Measurements from ENCODE around the gene FEM1A. TPM values are rescaled to one million over a fixed set of nuclear protein-coding genes. Genes with fewer than 3 reads are reported as not detected.

The FEM1A gene
- total RNA-seq, 1 donor from 2014 or later, result 12.0 TPM

DNA sequence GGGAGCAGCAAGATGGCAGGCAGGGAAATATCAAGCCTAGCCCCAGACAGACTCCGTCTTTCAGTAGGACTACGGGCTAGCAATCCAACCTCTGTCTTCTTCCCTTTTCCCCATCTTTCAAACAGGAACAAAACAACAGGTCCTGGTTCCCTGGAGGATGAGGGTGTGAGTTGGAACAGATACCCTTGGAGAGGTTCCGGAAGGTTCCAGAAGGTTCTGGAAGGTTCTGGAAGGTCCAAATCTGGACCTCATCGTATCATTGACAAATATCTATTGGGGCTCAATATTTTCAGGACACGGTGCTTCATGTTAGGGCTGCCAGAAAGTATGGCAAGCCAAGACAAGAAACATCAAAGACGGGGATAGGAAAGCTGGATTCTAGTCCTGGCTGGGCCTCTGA, 28.5 kb upstream of the FEM1A start:
- peaks cover 3% of the 10 kb centered on the region for H3K4me1 Mint-ChIP-seq (ENCODE audit: unreplicated experiment)
- H3K4me3 Mint-ChIP-seq (ENCODE audit: unreplicated experiment), result no peak overlapping the region

DNA sequence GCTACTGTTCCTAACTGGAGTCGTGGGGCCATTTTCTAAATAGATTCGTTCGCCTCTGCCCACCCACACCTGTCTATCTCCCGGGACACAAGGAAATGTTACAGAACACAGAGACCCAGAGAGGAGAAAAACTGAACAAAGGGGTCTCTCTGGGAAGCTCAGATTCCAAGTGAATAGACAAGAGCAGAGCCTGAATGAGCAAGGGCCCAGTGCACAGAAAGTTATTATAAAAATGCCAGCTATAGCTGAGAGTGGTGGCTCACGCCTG, 27.2 kb upstream of the FEM1A start:
- TF ChIP-seq, protein P1, sequence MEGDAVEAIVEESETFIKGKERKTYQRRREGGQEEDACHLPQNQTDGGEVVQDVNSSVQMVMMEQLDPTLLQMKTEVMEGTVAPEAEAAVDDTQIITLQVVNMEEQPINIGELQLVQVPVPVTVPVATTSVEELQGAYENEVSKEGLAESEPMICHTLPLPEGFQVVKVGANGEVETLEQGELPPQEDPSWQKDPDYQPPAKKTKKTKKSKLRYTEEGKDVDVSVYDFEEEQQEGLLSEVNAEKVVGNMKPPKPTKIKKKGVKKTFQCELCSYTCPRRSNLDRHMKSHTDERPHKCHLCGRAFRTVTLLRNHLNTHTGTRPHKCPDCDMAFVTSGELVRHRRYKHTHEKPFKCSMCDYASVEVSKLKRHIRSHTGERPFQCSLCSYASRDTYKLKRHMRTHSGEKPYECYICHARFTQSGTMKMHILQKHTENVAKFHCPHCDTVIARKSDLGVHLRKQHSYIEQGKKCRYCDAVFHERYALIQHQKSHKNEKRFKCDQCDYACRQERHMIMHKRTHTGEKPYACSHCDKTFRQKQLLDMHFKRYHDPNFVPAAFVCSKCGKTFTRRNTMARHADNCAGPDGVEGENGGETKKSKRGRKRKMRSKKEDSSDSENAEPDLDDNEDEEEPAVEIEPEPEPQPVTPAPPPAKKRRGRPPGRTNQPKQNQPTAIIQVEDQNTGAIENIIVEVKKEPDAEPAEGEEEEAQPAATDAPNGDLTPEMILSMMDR (IDR thresholded peaks at IDR 0.05), result no peak
- no peak for DNase-seq (ENCODE audit: extremely low spot score, unreplicated experiment)
- no peak overlapping the region for H3K27ac Mint-ChIP-seq (ENCODE audit: unreplicated experiment)
- H3K36me3 Mint-ChIP-seq (ENCODE audit: unreplicated experiment), result no peaks in the 10 kb centered on the region
- peaks cover 3% of the 10 kb centered on the region for H3K4me1 Mint-ChIP-seq (ENCODE audit: unreplicated experiment)
- H3K9me3 Mint-ChIP-seq (ENCODE audit: unreplicated experiment), result no peaks in the 10 kb centered on the region
- H3K4me3 Mint-ChIP-seq (ENCODE audit: unreplicated experiment), result no peak overlapping the region
- H3K27me3 Mint-ChIP-seq (ENCODE audit: unreplicated experiment), result peaks cover 24% of the 10 kb centered on the region

More for the DNA sequence above, 28.5 kb upstream of the FEM1A start:
- no peak for DNase-seq (ENCODE audit: extremely low spot score, unreplicated experiment)
- TF ChIP-seq, protein P1 (IDR thresholded peaks at IDR 0.05), result no peak
- Mint-ChIP-seq H3K27me3 (ENCODE audit: unreplicated experiment) (peaks cover 27% of the 10 kb centered on the region), H3K36me3 (ENCODE audit: unreplicated experiment) (no peaks in the 10 kb centered on the region), H3K27ac (ENCODE audit: unreplicated experiment) (no peak overlapping the region), H3K9me3 (ENCODE audit: unreplicated experiment) (no peaks in the 10 kb centered on the region)

DNA sequence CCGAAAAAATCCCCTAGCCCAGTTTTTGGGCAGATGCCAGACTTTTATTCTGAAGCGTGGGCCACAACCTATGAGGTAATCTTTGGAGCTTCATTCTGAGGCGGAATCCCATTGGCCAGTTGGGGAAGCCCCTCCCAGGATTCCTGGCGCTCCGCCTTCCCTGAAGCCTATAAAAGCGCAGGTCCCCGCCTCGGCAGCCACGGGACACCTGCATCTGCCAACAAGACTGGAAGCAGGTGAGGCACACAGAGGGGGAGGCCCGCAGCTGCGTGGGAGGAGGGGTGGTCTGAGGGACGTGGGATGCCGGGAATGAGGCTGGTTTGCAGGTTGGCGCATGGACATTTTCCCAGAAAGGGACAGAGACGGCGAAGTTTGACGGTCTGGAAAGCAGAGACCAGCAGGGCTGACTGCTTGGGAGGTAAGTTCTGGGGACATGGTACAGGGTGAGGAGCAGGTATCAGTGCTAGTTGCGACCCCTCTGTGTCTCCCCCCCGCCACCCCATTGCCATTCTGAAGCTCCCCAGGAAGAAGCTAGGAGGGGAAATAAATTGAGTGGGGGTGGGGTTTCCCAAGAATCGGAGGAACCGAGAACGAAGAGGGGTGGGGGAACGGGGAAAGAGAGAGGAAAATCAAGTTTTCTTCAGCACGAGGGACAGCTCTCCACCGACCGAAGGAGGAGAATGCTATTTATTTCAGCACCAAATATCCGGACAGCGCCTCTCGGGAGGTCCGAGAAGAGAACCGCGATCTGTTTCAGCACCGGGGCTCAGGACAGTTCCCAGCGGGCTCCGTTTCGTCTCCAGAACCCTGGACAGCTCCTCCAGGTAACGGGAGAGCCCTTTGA, 22.4 kb upstream of the FEM1A start:
- Mint-ChIP-seq H3K27me3 (ENCODE audit: unreplicated experiment) (peaks cover 17% of the 10 kb centered on the region), H3K9me3 (ENCODE audit: unreplicated experiment) (peaks cover 4% of the 10 kb centered on the region), H3K27ac (ENCODE audit: unreplicated experiment) (no peak overlapping the region), H3K4me3 (ENCODE audit: unreplicated experiment) (no peak overlapping the region), H3K4me1 (ENCODE audit: unreplicated experiment) (peaks cover 3% of the 10 kb centered on the region), H3K36me3 (ENCODE audit: unreplicated experiment) (no peaks in the 10 kb centered on the region)
- TF ChIP-seq, protein P1 (IDR thresholded peaks at IDR 0.05), result no peak
- DNase-seq (ENCODE audit: extremely low spot score, unreplicated experiment), result peak; percentile 92

DNA sequence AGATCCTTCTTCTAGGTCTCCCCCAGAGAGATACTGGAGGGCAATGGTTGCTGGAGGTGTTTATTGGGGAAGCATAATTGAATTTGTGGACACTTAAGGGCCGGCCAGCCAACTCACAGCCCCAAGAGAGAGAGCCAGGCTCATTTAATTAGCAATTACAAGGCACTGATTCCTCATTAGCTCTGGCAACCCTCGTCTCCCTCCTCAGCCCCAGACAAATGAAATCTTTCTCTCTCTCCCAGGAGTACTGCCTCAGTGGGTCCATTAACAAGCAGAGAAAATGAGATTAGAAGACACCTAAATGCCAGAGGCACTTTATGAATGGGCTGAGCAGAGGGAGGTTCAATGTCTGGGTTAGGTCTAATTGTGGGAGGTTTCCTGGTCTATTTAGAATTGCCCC, 19.0 kb upstream of the FEM1A start:
- Mint-ChIP-seq H3K36me3 (ENCODE audit: unreplicated experiment) (no peaks in the 10 kb centered on the region), H3K27me3 (ENCODE audit: unreplicated experiment) (peaks cover 23% of the 10 kb centered on the region), H3K9me3 (ENCODE audit: unreplicated experiment) (peaks cover 4% of the 10 kb centered on the region), H3K4me3 (ENCODE audit: unreplicated experiment) (no peak overlapping the region), H3K27ac (ENCODE audit: unreplicated experiment) (no peak overlapping the region), H3K4me1 (ENCODE audit: unreplicated experiment) (peaks cover 3% of the 10 kb centered on the region)
- DNase-seq (ENCODE audit: extremely low spot score, unreplicated experiment), result no peak
- TF ChIP-seq, protein P1 (IDR thresholded peaks at IDR 0.05), result no peak

DNA sequence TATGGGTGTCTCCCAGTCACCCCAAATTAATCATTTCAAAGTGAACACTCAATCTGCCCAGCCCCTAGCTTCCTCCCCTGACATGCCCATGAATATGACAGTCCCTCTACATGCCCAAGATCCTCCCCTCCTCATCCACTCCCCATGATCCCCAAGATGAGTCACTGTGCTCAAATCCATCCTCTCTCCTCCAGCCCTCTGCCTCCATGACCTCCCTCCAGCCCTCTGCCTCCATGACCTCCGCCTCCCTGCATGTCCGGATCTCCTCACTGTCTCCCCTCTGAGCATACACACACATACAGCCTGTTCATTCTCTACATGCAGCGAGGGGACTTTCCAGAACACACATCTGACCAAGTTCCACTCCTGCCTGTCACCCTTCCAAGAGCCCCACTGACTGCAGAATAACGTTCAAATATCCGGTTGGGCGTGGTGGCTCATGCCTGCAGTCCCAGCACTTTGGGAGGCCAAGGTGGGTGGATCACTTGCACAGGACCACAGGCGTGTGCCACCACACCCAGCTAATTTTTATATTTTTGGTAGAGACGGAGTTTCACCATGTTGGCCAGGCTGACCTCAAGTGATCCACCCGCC, 18.4 kb upstream of the FEM1A start:
- no peak overlapping the region for H3K27ac Mint-ChIP-seq (ENCODE audit: unreplicated experiment)
- no peaks in the 10 kb centered on the region for H3K36me3 Mint-ChIP-seq (ENCODE audit: unreplicated experiment)
- H3K4me3 Mint-ChIP-seq (ENCODE audit: unreplicated experiment), result no peak overlapping the region
- TF ChIP-seq, protein P1 (IDR thresholded peaks at IDR 0.05), result no peak
- no peak for DNase-seq (ENCODE audit: extremely low spot score, unreplicated experiment)
- H3K4me1 Mint-ChIP-seq (ENCODE audit: unreplicated experiment), result peaks cover 3% of the 10 kb centered on the region
- H3K9me3 Mint-ChIP-seq (ENCODE audit: unreplicated experiment), result peaks cover 4% of the 10 kb centered on the region
- peaks cover 23% of the 10 kb centered on the region for H3K27me3 Mint-ChIP-seq (ENCODE audit: unreplicated experiment)

Measured in osteocyte (in vitro differentiated cells).